ENCODE measurements around the gene VSIG10L2.

- TF ChIP-seq ZBTB1 (tag by site-specific recombination; IDR thresholded peaks at IDR 0.05) = no peak
- TF ChIP-seq ZNF785 (tag by site-specific recombination; IDR thresholded peaks at IDR 0.05) = no peak
Observed at GRCh38 chr11:125976156-125976555, 30.3 kb downstream of the VSIG10L2 start.
